Fibroblast of pulmonary artery (primary cell): ENCODE measurements around the gene ZFAND6.

Experiments
- DNase-seq: peaks from one replicate; pipeline ENCODE4 v3.0.0-alpha.2; 2010; ENCODE audit warnings: low read depth
- H3K4me3 ChIP-seq: replicated peaks from 2 replicates; pipeline ENCODE4 v1.5.1; 2011; ENCODE audit warnings: low read depth, mild to moderate bottlenecking, control low read depth, low read length, moderate library complexity
- CTCF ChIP-seq: IDR thresholded peaks from 2 replicates; pipeline ENCODE4 v1.5.1; 2011; ENCODE audit warnings: mild to moderate bottlenecking, control low read depth, low read length, inconsistent platforms; ENCODE audit errors: missing control alignments

ZFAND6 gene

GRCh38 chr15:80152896-80153876 is 93.7 kb downstream of the ZFAND6 start, which contains the start of gene FAH:
TSS of gene FAH (plus strand) at chr15:80152999. CDS start at chr15:80153055, 56 bp downstream.
- no peak for TF ChIP-seq CTCF
- DNase-seq = peak; percentile 61
- H3K4me3 ChIP-seq = peak within 1 kb of the TSS; percentile 84

- TF ChIP-seq CTCF = no peak
- no peak for DNase-seq
- H3K4me3 ChIP-seq = peak overlapping the region; percentile 84
These were observed 94.4 kb downstream of the ZFAND6 start for GRCh38 chr15:80153900-80154299.

GRCh38 chr15:80154336-80154735 is 94.9 kb downstream of the ZFAND6 start:
- peak overlapping the region; percentile 84 for H3K4me3 ChIP-seq

GRCh38 chr15:80155001-80155377 is 95.5 kb downstream of the ZFAND6 start:
- no peak for TF ChIP-seq CTCF
- DNase-seq = peak; percentile 38
- H3K4me3 ChIP-seq = peak overlapping the region; percentile 20

More at GRCh38 chr15:80154336-80154735, 94.9 kb downstream of the ZFAND6 start:
- peak; percentile 33 for DNase-seq
- TF ChIP-seq CTCF = no peak

GRCh38 chr15:80155378-80156175 is 96.1 kb downstream of the ZFAND6 start:
- peak; percentile 91 for DNase-seq

GRCh38 chr15:80156176-80156720 is 96.8 kb downstream of the ZFAND6 start:
- H3K4me3 ChIP-seq = no peak overlapping the region
- no peak for TF ChIP-seq CTCF
- peak; percentile 68 for DNase-seq

More at GRCh38 chr15:80155378-80156175, 96.1 kb downstream of the ZFAND6 start:
- H3K4me3 ChIP-seq = peak overlapping the region; percentile 4

GRCh38 chr15:80157215-80157614 is 97.7 kb downstream of the ZFAND6 start:
- H3K4me3 ChIP-seq = no peak overlapping the region
- DNase-seq = no peak
- TF ChIP-seq CTCF = no peak
